Thyroid gland (tissue), 4 donors: ENCODE results near the gene KCNQ2. TPM values are rescaled to one million over a fixed set of nuclear protein-coding genes. Genes with fewer than 3 reads are reported as not detected.

Experiments
- DNase-seq, 2 donors: peaks; one replicate each; pipeline ENCODE4 v3.0.0-alpha.2; 2019
- H3K27ac ChIP-seq, 3 donors: fragments of 200-600 bp; sonication (generic); 1 replicate in 2 of 3; 2 replicates in 1 of 3; pipeline ENCODE4 v1.5.1; 2016 to 2019; ENCODE audit warnings: mild to moderate bottlenecking in 1 of 3, moderate library complexity in 1 of 3
- H3K27me3 ChIP-seq: fragments of 200-600 bp; sonication (generic); one replicate; pipeline ENCODE4 v1.5.1; 2019
- H3K36me3 ChIP-seq, 2 donors: fragments of 200-600 bp; sonication (generic); one replicate each; pipeline ENCODE4 v1.5.1; 2016 to 2019
- H3K4me1 ChIP-seq, 2 donors: fragments of 200-600 bp; sonication (generic); one replicate each; pipeline ENCODE4 v1.5.1; 2017 to 2019
- H3K4me3 ChIP-seq, 3 donors: fragments of 200-600 bp; sonication (generic); replicated peaks in 1 of 3; 1 replicate in 2 of 3; 2 replicates in 1 of 3; pipeline ENCODE4 v1.5.1; 2016; ENCODE audit warnings: mild to moderate bottlenecking in 1 of 3
- H3K9me3 ChIP-seq: fragments of 200-600 bp; sonication (generic); one replicate; pipeline ENCODE4 v1.5.1; 2017
- CTCF ChIP-seq, 6 experiments: fragments of 200-600 bp in 3 of 6; fragments of 450-650 bp in 3 of 6; sonication (generic) in 3 of 6; IDR thresholded peaks; one replicate each; pipeline ENCODE4 v1.5.1; 2016 to 2019; ENCODE audit warnings: antibody characterized with exemption in 6 of 6, mild to moderate bottlenecking in 2 of 6, inconsistent platforms in 1 of 6, moderate library complexity in 1 of 6
- POLR2A ChIP-seq, 2 donors: fragments of 450-650 bp; IDR thresholded peaks; one replicate each; pipeline ENCODE4 v1.6.1; 2017; ENCODE audit warnings: antibody characterized with exemption in 2 of 2, mild to moderate bottlenecking in 2 of 2, moderate library complexity in 1 of 2
- WGBS, 2 donors: methylation state at CpG; one replicate each; pipeline ENCODE4 v1.1.5; 2017; 5-methylcytosine and 5-hydroxymethylcytosine counted together
- intact Hi-C: fragments of 100-400 bp; cut with DNase I; formaldehyde crosslinking; loops from one replicate; pipeline ENCODE4 v1.15.1; 2023
- total RNA-seq, 4 donors: library from RNA; depleted of rRNA; stranded (reverse); fragments of >200 nt; gene quantifications; one replicate each; pipeline ENCODE4 v1.2.3, GENCODE V29; 2016

Gene KCNQ2
- total RNA-seq, 4 donors from 2014 or later, result 0.11 to 0.27 TPM; not detected in 2

- Histone ChIP-seq H3K27ac (no peak overlapping the region), H3K27me3 (no peaks in the 10 kb centered on the region), H3K9me3 (no peaks in the 10 kb centered on the region), H3K36me3 (no peaks in the 10 kb centered on the region), H3K4me3 (no peak overlapping the region), H3K4me1 (no peaks in the 10 kb centered on the region)
- TF ChIP-seq CTCF (IDR thresholded peaks at IDR 0.05) (no peak), POLR2A (IDR thresholded peaks at IDR 0.05) (no peak)
- WGBS, 2 donors, result 76 to 77% methylated on average over 6 to 17 of the region's 18 CpGs
- no peak for DNase-seq
- intact Hi-C loops, result loop anchor here (10.0 kb wide), 1 partner anchor 210 kb away; no protein-coding TSS in a partner anchor
Measured at GRCh38 chr20:63384336-63384735, 88.1 kb downstream of the KCNQ2 start.

- DNase-seq, result no peak
- intact Hi-C loops, result loop anchor here (10.0 kb wide), 1 partner anchor 209 kb away; no protein-coding TSS in a partner anchor
- Histone ChIP-seq H3K4me1 (no peaks in the 10 kb centered on the region), H3K27ac (no peak overlapping the region), H3K27me3 (no peaks in the 10 kb centered on the region), H3K36me3 (no peaks in the 10 kb centered on the region), H3K9me3 (no peaks in the 10 kb centered on the region), H3K4me3 (no peak overlapping the region)
- WGBS, 2 donors, result 57 to 64% methylated on average over 6 to 7 of the region's 11 CpGs
- TF ChIP-seq CTCF (IDR thresholded peaks at IDR 0.05) (no peak), POLR2A (IDR thresholded peaks at IDR 0.05) (no peak)
Measured at GRCh38 chr20:63383556-63383955, 88.9 kb downstream of the KCNQ2 start.

- no peaks in the 10 kb centered on the region for H3K27me3 ChIP-seq
- no peaks in the 10 kb centered on the region for H3K36me3 ChIP-seq
- H3K27ac ChIP-seq, result no peak overlapping the region
- H3K4me1 ChIP-seq, result no peaks in the 10 kb centered on the region
- no peak for DNase-seq
- no peaks in the 10 kb centered on the region for H3K9me3 ChIP-seq
- WGBS, 2 donors, result 59 to 69% methylated on average over 13 to 17 of the region's 17 CpGs
- H3K4me3 ChIP-seq, result no peak overlapping the region
- intact Hi-C loops, result loop anchor here (10.0 kb wide), 1 partner anchor 208 kb away; no protein-coding TSS in a partner anchor
- TF ChIP-seq POLR2A (IDR thresholded peaks at IDR 0.05) (no peak), CTCF (IDR thresholded peaks at IDR 0.05) (no peak)
Measured at GRCh38 chr20:63382551-63383300, 89.7 kb downstream of the KCNQ2 start.

GRCh38 chr20:63381781-63382431 is 90.5 kb downstream of the KCNQ2 start:
- Histone ChIP-seq H3K4me1 (no peaks in the 10 kb centered on the region), H3K9me3 (no peaks in the 10 kb centered on the region), H3K36me3 (no peaks in the 10 kb centered on the region), H3K4me3 (no peak overlapping the region), H3K27ac (no peak overlapping the region), H3K27me3 (no peaks in the 10 kb centered on the region)
- intact Hi-C loops, result loop anchor here (2.0 to 10.0 kb wide), 2 partner anchors 73 to 207 kb away; no protein-coding TSS in a partner anchor
- DNase-seq, result no peak
- WGBS, 2 donors, result 27 to 35% methylated on average over 12 to 16 of the region's 22 CpGs
- TF ChIP-seq POLR2A (IDR thresholded peaks at IDR 0.05) (no peak), CTCF (IDR thresholded peaks at IDR 0.05) (peak; percentile 86 to 98 (median 96))
